Tibial nerve (tissue), 3 donors: Measurements from ENCODE around the gene DNAJC5G.

ENCODE experiments used
- POLR2A ChIP-seq, 2 donors: fragments of 450-650 bp; IDR thresholded peaks; one replicate each; pipeline ENCODE4 v1.6.1; 2017; ENCODE audit warnings: antibody characterized with exemption in 2 of 2, mild to moderate bottlenecking in 2 of 2, moderate library complexity in 2 of 2
- TF ChIP-seq, protein P1 (sequence below), 5 experiments: fragments of 200-600 bp in 3 of 5; fragments of 450-650 bp in 2 of 5; sonication (generic) in 3 of 5; IDR thresholded peaks; one replicate each; pipeline ENCODE4 v1.5.1; 2016 to 2019; ENCODE audit warnings: antibody characterized with exemption in 5 of 5, mild to moderate bottlenecking in 3 of 5, moderate library complexity in 2 of 5

DNA sequence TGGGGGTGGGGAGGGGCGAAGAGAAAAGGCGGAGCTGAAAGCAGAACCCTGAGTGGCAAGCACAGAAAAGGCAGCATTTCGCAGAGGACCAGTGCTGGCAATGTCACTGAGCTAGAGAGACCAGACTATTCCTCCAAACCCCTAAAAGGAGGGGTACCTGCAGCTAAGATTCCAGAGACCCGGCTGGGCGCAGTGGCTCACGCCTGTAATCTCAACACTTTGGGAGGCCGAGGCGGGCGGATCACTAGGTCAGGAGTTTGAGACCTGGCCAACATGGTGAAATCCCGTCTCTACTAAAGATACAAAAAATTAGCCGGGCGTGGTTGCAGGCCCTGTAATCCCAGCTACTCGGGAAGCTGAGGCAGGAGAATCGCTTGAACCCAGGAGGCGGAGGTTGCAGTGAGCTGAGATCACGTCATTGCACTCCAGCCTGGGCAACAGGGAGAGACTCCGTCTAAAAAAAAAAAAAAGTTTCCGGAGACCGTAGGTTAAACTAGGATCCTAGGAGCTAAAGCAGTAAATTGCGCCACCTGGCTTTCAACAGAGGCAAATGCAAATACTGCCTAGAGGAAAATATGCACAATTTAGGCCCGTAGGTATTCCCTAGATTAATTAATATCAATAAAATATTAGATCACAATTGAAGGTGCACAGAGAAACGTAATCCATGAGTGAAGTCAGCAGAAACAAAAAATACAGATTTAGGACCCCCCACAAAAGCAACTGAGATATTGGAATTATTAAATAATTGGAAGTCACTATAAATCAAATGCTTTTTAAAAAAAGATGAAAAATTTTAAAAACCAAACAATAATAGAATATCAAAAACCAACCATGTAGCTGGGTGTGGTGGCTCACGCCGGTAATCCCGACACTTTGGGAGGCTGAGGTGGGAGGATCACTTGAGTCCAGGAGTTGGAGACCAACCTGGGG lies 28.1 kb downstream of the DNAJC5G start:
- TF ChIP-seq, protein P1, sequence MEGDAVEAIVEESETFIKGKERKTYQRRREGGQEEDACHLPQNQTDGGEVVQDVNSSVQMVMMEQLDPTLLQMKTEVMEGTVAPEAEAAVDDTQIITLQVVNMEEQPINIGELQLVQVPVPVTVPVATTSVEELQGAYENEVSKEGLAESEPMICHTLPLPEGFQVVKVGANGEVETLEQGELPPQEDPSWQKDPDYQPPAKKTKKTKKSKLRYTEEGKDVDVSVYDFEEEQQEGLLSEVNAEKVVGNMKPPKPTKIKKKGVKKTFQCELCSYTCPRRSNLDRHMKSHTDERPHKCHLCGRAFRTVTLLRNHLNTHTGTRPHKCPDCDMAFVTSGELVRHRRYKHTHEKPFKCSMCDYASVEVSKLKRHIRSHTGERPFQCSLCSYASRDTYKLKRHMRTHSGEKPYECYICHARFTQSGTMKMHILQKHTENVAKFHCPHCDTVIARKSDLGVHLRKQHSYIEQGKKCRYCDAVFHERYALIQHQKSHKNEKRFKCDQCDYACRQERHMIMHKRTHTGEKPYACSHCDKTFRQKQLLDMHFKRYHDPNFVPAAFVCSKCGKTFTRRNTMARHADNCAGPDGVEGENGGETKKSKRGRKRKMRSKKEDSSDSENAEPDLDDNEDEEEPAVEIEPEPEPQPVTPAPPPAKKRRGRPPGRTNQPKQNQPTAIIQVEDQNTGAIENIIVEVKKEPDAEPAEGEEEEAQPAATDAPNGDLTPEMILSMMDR (IDR thresholded peaks at IDR 0.05), result peak; percentile 73 to 87 (median 74)
- TF ChIP-seq POLR2A (IDR thresholded peaks at IDR 0.05), result no peak
